ENCODE data around the gene SMC6. TPM values are rescaled to one million over a fixed set of nuclear protein-coding genes. Genes with fewer than 3 reads are reported as not detected.

Gene SMC6
- total and polyA plus RNA-seq, 8 donors, result 3.0 to 8.0 (median 4.8) TPM

DNA sequence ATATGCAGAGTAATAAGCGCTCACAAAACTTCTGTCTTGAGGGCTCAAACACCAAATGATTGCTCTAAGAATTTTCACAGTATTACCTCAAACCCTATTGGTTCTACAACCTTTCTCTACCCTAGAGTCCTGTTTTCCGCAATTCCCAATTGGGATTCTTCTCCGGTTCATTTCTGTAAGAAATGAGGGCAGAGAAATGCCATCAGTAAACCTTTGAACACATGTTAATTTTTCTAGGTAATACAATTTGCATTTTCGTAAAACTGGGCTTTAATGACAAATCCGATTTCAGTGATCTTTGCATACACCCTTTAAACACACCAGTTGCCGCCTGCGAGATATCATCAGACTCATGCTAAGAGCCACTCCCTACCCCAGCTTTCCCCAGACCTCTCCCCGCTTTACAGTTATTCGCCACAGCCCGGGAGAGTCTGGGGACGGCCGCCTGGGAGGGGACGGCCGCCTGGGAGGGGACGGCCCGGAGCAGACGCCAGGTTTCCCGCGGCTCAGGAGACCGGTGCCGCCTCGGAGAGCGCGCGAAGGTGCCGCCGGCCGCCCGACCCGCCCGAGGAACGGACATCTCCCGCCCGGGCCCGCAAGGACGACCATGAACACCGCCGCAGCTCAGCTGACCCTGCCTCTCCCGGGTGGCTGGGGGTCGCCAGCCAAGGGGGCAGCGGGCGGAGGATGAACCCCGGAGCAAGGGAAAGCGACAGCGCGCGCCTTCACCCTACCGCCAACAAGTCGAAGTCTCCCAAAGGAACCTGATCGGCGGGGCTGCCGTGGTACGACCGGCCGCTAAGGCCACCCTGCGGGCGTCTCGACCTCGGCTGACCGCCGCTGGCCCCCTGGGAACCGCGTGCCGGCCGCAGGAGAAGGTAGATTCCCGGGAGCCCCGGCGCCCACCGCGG lies 463 bp downstream of the SMC6 start:
- no peak for FAIRE-seq
- TF ChIP-seq, protein P1, sequence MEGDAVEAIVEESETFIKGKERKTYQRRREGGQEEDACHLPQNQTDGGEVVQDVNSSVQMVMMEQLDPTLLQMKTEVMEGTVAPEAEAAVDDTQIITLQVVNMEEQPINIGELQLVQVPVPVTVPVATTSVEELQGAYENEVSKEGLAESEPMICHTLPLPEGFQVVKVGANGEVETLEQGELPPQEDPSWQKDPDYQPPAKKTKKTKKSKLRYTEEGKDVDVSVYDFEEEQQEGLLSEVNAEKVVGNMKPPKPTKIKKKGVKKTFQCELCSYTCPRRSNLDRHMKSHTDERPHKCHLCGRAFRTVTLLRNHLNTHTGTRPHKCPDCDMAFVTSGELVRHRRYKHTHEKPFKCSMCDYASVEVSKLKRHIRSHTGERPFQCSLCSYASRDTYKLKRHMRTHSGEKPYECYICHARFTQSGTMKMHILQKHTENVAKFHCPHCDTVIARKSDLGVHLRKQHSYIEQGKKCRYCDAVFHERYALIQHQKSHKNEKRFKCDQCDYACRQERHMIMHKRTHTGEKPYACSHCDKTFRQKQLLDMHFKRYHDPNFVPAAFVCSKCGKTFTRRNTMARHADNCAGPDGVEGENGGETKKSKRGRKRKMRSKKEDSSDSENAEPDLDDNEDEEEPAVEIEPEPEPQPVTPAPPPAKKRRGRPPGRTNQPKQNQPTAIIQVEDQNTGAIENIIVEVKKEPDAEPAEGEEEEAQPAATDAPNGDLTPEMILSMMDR (IDR thresholded peaks at IDR 0.05), result no peak
- DNase-seq, result peak; percentile 41 to 83 (median 58)
- peaks cover 0 to 16% (median 4%) of the 10 kb centered on the region in 3 donors for H3K4me1 ChIP-seq
- peak; percentile 78 to 86 (median 83) for ATAC-seq
- peak overlapping the region; percentile 96 to 98 (median 98) for H3K27ac ChIP-seq
- no peaks in the 10 kb centered on the region for H3K9me3 ChIP-seq
- intact Hi-C loops (cut with DNase I), result no loop called here
- no peaks in the 10 kb centered on the region for H3K27me3 ChIP-seq
- peak overlapping the region; percentile 94 to 99 (median 96) for H3K4me3 ChIP-seq
- no peaks in the 10 kb centered on the region for H3K36me3 ChIP-seq
- 0% methylated on average over 60 to 70 of the region's 70 CpGs for WGBS, 2 donors

- H3K4me1 ChIP-seq, result peaks cover 0 to 16% (median 4%) of the 10 kb centered on the region in 3 donors
- no peaks in the 10 kb centered on the region for H3K9me3 ChIP-seq
- no peak overlapping the region for H3K4me3 ChIP-seq
- ATAC-seq, result no peak
- WGBS, 2 donors, result 40 to 45% methylated on average over 3 of the region's 3 CpGs
- H3K27ac ChIP-seq, result no peak overlapping the region
- no peak for FAIRE-seq
- no peaks in the 10 kb centered on the region for H3K27me3 ChIP-seq
- no peak for DNase-seq
- intact Hi-C loops (cut with DNase I), result no loop called here
- TF ChIP-seq, protein P1 (IDR thresholded peaks at IDR 0.05), result no peak
- H3K36me3 ChIP-seq, result no peaks in the 10 kb centered on the region
These were observed 1.4 kb downstream of the SMC6 start for GRCh38 chr2:17752246-17752645.

DNA sequence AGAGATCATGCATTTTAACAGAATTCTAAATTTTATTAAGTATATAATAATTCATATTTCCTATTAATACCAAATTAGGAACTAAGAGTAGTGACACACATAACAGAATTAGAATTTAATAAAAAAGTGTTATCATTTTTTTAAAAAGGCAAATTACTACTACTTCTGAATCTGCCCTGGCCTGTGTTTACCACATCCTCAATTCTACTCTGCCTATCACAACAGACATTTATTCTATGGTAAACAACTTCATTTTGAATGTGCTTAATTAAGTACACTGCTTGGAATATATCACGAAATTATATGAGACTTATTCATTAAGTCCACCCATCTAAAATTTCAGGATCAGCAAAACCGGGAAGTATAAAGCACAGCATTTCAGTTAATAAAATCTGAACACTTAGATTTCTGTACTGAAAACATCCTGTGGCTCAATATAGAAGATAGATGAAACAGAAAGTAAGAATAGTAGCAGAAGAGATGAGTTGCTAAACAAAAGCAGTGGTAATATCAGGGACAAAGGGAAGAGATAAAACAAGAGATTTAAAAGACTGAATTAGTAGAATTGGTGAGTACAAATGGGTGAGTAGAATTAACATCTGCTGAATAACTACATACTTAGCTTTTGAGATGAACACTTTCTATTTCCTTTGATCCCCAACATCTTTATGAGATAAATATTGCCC lies 3.7 kb downstream of the SMC6 start:
- Histone ChIP-seq H3K4me3 (no peak overlapping the region), H3K27ac (no peak overlapping the region), H3K27me3 (no peaks in the 10 kb centered on the region), H3K4me1 (peaks cover 0 to 16% (median 4%) of the 10 kb centered on the region in 3 donors), H3K36me3 (no peaks in the 10 kb centered on the region), H3K9me3 (no peaks in the 10 kb centered on the region)
- no peak for FAIRE-seq
- intact Hi-C loops (cut with DNase I), result no loop called here
- no peak for DNase-seq
- TF ChIP-seq, protein P1 (IDR thresholded peaks at IDR 0.05), result no peak
- 86 to 89% methylated on average over 2 of the region's 2 CpGs for WGBS, 2 donors
- ATAC-seq, result no peak

DNA sequence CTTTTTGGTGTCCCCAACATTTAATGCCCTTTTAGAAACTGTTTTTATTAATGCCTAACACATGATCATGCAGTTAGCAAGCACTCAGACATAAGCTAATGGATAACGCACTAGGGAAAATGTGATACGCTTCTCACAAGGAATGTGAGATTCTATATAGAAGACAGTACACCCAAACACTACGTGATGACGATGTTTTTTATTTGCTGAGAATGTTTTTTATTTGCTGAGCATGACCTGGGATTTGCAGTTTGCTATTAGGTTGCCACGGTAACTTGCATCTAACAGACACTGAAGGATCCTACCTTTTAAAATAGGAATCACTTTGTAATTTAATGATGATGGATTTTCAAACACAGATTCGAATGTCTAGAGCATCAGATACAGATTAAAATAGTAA lies 4.9 kb downstream of the SMC6 start:
- FAIRE-seq, result no peak
- Histone ChIP-seq H3K27me3 (no peaks in the 10 kb centered on the region), H3K4me3 (no peak overlapping the region), H3K36me3 (no peaks in the 10 kb centered on the region), H3K27ac (no peak overlapping the region), H3K9me3 (no peaks in the 10 kb centered on the region), H3K4me1 (peaks cover 0 to 12% (median 0%) of the 10 kb centered on the region in 3 donors)
- TF ChIP-seq, protein P1 (IDR thresholded peaks at IDR 0.05), result no peak
- 84 to 87% methylated on average over 6 of the region's 6 CpGs for WGBS, 2 donors
- no peak for ATAC-seq
- intact Hi-C loops (cut with DNase I), result no loop called here
- DNase-seq, result no peak
